ENCODE data around the gene OXER1. TPM values are rescaled to one million over a fixed set of nuclear protein-coding genes. Genes with fewer than 3 reads are reported as not detected.

The OXER1 gene
- total and polyA plus RNA-seq, 4 donors, result 0.50 to 2.7 (median 1.3) TPM

DNA sequence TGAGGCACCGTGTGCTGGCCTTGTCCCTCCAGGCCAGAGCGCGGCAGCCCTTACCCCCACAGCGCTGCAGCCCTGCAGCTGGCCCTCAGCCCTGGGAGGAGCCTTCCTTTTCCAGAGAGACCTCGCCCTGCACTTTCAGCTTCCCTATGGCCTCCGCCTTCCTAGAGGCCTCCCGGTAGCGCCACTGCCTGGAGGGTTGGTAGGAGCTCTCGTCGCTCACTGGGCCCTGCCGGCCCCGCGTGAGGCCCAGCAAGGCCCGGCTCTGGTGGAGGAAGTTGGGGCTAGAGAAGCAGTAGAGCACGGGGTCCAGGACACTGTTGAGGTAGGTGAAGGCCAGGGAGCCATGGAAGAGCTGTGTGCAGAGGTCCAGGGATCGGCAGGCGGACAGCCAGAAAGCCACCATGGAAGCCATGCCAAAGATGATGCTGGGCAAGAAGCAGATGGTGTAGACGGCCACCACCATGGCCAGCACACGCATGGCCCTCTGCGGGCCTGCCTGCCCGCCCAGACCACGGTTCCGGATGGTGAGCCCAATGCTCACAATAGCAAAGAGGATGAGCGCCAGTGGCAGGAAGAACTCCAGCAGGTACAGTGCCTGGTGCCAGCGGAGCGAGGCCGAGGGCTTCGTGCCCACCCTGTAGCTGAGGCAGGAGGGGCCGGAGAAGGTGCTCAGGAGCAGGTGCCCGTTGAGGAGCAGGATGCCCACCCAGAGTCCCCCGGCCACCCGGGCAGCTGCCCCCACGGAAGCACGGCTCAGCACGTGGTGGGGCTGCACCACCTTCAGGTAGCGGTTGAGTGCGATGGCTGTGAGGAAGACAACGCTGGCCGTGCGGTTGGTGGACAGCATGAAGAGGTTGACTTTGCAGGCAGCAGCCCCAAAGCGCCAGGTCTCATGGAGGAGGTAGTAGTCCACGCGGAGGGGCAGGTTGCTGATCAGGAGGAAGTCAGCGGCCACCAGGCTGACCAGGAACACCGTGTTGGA lies 821 bp downstream of the OXER1 start:
- Histone ChIP-seq H3K9me3 (ENCODE audit: control insufficient read depth, insufficient read depth, low read length) (no peaks in the 10 kb centered on the region), H3K4me1 (ENCODE audit: control insufficient read depth, insufficient read depth, low read length) (no peaks in the 10 kb centered on the region), H3K36me3 (ENCODE audit: control insufficient read depth, insufficient read depth, low read length) (peaks cover 65% of the 10 kb centered on the region), H3K27ac (ENCODE audit: low read depth, low read length) (no peak overlapping the region), H3K27me3 (ENCODE audit: control insufficient read depth, insufficient read depth, low read length) (no peaks in the 10 kb centered on the region), H3K4me3 (ENCODE audit: low read depth, low read length) (no peak overlapping the region)
- no peak for DNase-seq (ENCODE audit: low read depth in 4 of 6, low spot score in 6 of 6)
- WGBS (ENCODE audit: insufficient coverage), result 97% methylated on average over 44 of the region's 45 CpGs

DNA sequence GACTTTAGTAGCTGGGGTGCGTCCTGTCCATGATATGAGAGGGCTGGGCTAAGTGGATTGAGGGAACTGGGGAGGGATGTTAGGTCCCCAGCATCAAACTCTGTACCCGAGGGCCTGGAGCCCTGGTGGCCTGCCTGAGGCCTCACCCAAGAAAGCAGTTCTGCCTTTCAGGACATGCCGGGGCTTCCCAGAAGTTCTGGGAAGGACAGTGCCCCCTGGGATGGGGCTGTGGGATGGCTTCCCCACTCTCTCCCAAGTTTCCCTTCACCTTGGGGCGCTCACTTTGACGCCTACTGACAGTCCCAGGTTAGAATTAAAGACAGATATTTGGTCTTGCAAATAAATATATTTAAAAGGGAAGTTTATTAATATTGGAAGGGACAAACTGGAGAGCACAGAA lies 1.8 kb downstream of the OXER1 start:
- Histone ChIP-seq H3K27me3 (ENCODE audit: control insufficient read depth, insufficient read depth, low read length) (no peaks in the 10 kb centered on the region), H3K4me1 (ENCODE audit: control insufficient read depth, insufficient read depth, low read length) (no peaks in the 10 kb centered on the region), H3K9me3 (ENCODE audit: control insufficient read depth, insufficient read depth, low read length) (no peaks in the 10 kb centered on the region), H3K27ac (ENCODE audit: low read depth, low read length) (no peak overlapping the region), H3K36me3 (ENCODE audit: control insufficient read depth, insufficient read depth, low read length) (peaks cover 58% of the 10 kb centered on the region), H3K4me3 (ENCODE audit: low read depth, low read length) (no peak overlapping the region)
- no peak for DNase-seq (ENCODE audit: low read depth in 4 of 6, low spot score in 6 of 6)
- WGBS (ENCODE audit: insufficient coverage), result 95% methylated on average over 3 of the region's 5 CpGs

DNA sequence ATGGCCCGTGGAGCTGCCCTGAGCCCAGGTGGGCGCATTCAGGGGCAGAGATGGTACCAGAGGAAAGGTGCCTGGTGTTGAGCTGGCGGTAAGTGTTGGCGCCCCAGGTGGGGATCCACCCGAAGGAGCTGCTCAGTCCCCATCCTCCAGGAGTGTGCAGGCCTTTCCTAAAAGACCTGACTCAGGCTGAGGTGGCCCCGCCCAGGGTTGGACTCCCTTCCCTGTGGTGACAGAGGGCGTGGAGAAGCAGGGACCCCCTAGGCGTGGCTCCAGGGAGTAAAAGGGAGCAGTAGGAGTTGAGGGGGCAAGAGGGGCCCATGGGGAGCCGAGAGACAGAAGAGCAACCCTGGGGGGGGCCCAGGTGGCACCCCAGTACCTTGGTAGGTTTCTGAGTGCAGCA lies 2.4 kb downstream of the OXER1 start:
- no peak for DNase-seq (ENCODE audit: low read depth in 4 of 6, low spot score in 6 of 6)
- 93% methylated on average over 9 of the region's 9 CpGs for WGBS (ENCODE audit: insufficient coverage)

DNA sequence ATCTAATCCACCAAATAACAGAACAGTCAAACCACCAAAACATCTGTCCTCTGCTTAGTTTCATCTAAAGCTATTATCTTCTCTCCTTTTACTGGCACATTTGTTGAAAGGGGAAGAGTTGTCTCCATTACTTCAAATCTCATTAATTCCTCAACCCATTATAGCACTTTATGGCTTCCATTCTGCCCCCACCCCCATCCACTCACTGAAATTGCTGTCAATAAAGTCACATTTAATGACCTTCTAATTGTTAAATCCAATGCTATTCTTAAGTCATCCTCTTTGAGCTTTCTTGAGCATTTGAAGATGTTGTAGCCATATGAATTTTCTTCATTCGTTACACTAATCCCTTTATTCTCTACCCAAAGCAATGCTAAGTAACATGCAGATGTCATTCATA lies 5.2 kb downstream of the OXER1 start:
- no peaks in the 10 kb centered on the region for H3K27me3 ChIP-seq (ENCODE audit: control insufficient read depth, insufficient read depth, low read length)
- no CpG with 5 or more reads among the region's 1 CpG for WGBS (ENCODE audit: insufficient coverage)
- H3K4me3 ChIP-seq (ENCODE audit: low read depth, low read length), result no peak overlapping the region
- H3K27ac ChIP-seq (ENCODE audit: low read depth, low read length), result no peak overlapping the region
- H3K4me1 ChIP-seq (ENCODE audit: control insufficient read depth, insufficient read depth, low read length), result peaks cover 23% of the 10 kb centered on the region
- DNase-seq (ENCODE audit: low read depth in 4 of 6, low spot score in 6 of 6), result no peak
- no peaks in the 10 kb centered on the region for H3K9me3 ChIP-seq (ENCODE audit: control insufficient read depth, insufficient read depth, low read length)
- H3K36me3 ChIP-seq (ENCODE audit: control insufficient read depth, insufficient read depth, low read length), result peaks cover 61% of the 10 kb centered on the region

More for the DNA sequence above, 2.4 kb downstream of the OXER1 start:
- Histone ChIP-seq H3K4me3 (ENCODE audit: low read depth, low read length) (no peak overlapping the region), H3K9me3 (ENCODE audit: control insufficient read depth, insufficient read depth, low read length) (no peaks in the 10 kb centered on the region), H3K36me3 (ENCODE audit: control insufficient read depth, insufficient read depth, low read length) (peaks cover 58% of the 10 kb centered on the region), H3K27ac (ENCODE audit: low read depth, low read length) (no peak overlapping the region), H3K4me1 (ENCODE audit: control insufficient read depth, insufficient read depth, low read length) (no peaks in the 10 kb centered on the region), H3K27me3 (ENCODE audit: control insufficient read depth, insufficient read depth, low read length) (no peaks in the 10 kb centered on the region)

DNA sequence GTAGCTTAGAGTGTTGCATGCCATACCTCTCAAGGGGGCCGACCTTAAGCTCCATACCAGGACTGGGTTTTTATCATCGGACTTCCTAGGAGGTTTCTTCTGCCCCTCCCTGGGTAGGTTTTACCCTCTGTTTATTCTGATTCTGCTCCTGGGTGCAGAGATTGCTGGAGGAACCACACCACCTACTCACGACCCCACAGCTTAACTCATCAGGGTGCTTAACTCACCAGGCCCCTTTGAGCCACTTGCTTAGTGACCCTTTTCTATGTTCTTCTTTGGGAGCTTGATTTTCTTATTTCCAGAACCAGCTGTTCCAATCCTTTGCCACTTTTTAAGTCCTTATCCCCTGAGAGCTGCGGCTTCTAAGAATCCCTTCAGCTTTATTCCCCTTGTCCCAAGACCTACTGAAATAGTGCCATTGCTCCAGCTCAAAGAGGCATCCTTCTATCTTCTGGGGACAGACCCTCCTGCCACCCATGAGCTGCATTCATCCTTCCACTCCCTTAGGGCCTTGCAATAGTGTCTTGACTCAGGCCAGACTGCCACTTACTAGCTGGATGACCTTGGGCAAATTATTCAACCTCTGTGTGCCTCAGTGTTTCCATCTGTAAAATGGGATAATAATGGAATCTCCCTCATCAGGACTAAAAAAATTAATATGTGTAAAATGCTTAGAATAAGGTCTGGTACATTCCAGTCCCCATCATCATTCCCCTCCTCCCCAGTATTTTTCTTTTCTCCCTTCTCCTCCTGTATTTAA lies 5.8 kb downstream of the OXER1 start:
- no peak overlapping the region for H3K27ac ChIP-seq (ENCODE audit: low read depth, low read length)
- H3K4me3 ChIP-seq (ENCODE audit: low read depth, low read length), result no peak overlapping the region
- 94% methylated on average over 2 of the region's 4 CpGs for WGBS (ENCODE audit: insufficient coverage)
- H3K4me1 ChIP-seq (ENCODE audit: control insufficient read depth, insufficient read depth, low read length), result peaks cover 29% of the 10 kb centered on the region
- DNase-seq (ENCODE audit: low read depth in 4 of 6, low spot score in 6 of 6), result no peak
- H3K9me3 ChIP-seq (ENCODE audit: control insufficient read depth, insufficient read depth, low read length), result no peaks in the 10 kb centered on the region
- H3K27me3 ChIP-seq (ENCODE audit: control insufficient read depth, insufficient read depth, low read length), result no peaks in the 10 kb centered on the region
- H3K36me3 ChIP-seq (ENCODE audit: control insufficient read depth, insufficient read depth, low read length), result peaks cover 61% of the 10 kb centered on the region

DNA sequence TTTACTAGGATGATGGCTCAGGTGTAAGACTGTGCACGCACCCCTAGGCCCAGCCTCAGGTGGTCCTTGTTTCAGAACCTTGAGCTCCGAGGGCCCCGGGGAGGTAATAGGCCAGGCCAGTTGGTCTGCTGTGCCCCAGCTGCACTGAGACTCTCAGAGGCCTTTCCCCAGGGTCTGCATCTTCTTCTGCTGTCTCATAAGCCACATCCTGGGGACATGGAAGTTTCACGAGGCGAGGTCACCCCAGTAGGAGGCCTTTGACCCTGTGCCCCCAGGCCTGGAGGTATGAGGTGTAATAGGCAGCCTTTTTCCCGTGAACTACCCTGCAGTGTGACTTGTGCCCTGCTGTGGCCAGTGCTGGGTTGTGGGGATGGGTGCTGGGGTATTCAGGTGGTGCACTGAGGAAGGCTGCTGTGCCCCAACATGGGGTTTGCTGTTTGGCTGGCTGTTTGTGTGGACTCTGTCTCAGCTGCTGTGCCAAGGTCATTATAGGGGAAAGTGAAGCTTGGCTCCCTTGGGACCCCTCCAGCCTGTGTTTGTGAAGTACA lies 6.9 kb downstream of the OXER1 start:
- no peaks in the 10 kb centered on the region for H3K27me3 ChIP-seq (ENCODE audit: control insufficient read depth, insufficient read depth, low read length)
- DNase-seq (ENCODE audit: low read depth in 4 of 6, low spot score in 6 of 6), result no peak
- 88% methylated on average over 6 of the region's 6 CpGs for WGBS (ENCODE audit: insufficient coverage)
- H3K9me3 ChIP-seq (ENCODE audit: control insufficient read depth, insufficient read depth, low read length), result no peaks in the 10 kb centered on the region
- H3K4me1 ChIP-seq (ENCODE audit: control insufficient read depth, insufficient read depth, low read length), result peaks cover 33% of the 10 kb centered on the region
- peaks cover 55% of the 10 kb centered on the region for H3K36me3 ChIP-seq (ENCODE audit: control insufficient read depth, insufficient read depth, low read length)
- H3K4me3 ChIP-seq (ENCODE audit: low read depth, low read length), result no peak overlapping the region
- H3K27ac ChIP-seq (ENCODE audit: low read depth, low read length), result no peak overlapping the region

DNA sequence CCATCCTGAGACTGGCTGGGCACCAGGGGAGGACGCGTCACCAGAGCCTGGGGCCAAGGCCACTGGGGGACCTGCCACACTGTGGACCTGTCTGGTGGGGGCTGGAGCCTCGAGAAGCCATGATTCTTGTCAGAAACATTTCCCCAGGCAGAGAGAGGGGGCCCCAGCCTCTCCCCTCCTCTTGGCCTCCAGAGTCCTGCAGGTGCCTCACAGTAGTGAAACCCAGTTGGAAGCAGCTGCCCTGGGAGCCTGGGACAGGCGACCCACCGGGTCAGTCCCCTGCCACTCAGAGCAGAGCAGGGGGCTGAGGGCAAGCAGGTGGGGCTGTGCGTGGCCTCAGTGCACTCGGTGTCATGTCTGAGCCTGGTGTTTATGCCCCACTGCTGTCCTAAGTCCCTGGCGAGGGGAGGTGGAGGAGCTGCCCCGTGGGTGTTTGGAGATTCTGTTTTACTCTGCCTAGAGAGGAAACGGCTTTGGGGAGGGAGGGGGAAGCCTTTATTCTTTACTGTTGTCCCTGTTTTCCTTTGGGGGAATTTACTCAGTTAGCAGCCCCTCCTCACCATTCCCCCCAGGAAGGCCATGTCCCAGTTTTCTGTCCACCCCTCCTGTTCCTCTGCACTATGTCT lies 7.7 kb downstream of the OXER1 start:
- no peak for DNase-seq (ENCODE audit: low read depth in 4 of 6, low spot score in 6 of 6)
- Histone ChIP-seq H3K27me3 (ENCODE audit: control insufficient read depth, insufficient read depth, low read length) (no peaks in the 10 kb centered on the region), H3K9me3 (ENCODE audit: control insufficient read depth, insufficient read depth, low read length) (no peaks in the 10 kb centered on the region), H3K36me3 (ENCODE audit: control insufficient read depth, insufficient read depth, low read length) (peaks cover 47% of the 10 kb centered on the region), H3K4me1 (ENCODE audit: control insufficient read depth, insufficient read depth, low read length) (peaks cover 33% of the 10 kb centered on the region), H3K4me3 (ENCODE audit: low read depth, low read length) (no peak overlapping the region), H3K27ac (ENCODE audit: low read depth, low read length) (no peak overlapping the region)
- 63% methylated on average over 8 of the region's 10 CpGs for WGBS (ENCODE audit: insufficient coverage)

DNA sequence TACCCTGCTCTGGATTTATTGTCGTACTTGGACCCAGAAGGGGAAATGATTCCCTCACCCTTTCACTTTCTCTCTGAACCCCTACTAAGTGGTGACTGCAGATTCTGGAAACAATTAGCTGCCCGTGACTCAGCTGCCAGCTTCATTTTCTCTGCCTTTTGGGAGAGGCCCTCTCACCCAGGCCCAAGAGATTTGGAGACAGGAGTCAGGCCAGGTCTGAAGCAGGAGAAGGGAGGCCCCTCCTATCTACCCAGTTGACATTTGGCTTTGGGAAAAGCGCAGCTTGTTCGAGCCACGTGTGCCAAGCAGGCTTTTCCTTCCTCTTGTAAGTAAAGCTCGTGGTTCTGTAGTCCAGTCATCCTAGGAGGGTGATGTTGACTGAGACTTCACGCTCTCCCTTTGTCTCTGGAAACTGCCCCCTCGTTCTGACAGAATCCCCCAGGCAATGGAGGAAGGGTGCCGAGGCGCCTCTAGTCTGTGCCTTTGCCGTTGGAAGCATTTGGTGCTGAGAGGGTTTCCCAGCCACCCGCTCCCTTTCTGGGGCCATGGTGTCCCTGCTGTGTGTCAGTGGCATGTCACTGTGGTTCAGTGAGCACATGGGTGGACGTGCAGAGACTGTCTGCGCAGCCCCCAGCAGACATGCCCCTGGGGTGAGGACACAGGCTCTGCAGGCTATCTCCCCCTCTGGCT lies 8.6 kb downstream of the OXER1 start:
- H3K27me3 ChIP-seq (ENCODE audit: control insufficient read depth, insufficient read depth, low read length), result no peaks in the 10 kb centered on the region
- H3K4me1 ChIP-seq (ENCODE audit: control insufficient read depth, insufficient read depth, low read length), result peaks cover 33% of the 10 kb centered on the region
- DNase-seq (ENCODE audit: low read depth in 4 of 6, low spot score in 6 of 6), result no peak
- H3K27ac ChIP-seq (ENCODE audit: low read depth, low read length), result no peak overlapping the region
- 78% methylated on average over 9 of the region's 14 CpGs for WGBS (ENCODE audit: insufficient coverage)
- no peak overlapping the region for H3K4me3 ChIP-seq (ENCODE audit: low read depth, low read length)
- H3K36me3 ChIP-seq (ENCODE audit: control insufficient read depth, insufficient read depth, low read length), result peaks cover 38% of the 10 kb centered on the region
- H3K9me3 ChIP-seq (ENCODE audit: control insufficient read depth, insufficient read depth, low read length), result no peaks in the 10 kb centered on the region

DNA sequence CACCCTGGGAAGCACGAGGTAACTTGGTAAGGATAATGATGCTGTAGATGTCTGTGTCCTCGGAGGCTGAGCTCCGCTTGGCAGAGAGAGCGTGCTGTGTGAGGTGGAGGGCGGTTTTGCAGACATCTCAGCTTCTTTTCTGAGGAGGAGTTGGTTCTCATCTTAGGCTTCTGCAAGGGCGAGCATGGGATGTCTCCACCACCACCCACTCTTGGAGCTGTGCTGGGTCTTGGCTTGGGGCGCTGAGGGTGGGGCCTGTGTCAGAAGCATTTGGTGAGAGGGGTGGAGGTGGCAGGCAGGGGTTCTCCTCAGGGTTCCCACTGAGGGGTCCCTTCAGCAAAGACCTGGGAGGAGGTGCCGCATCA lies 9.2 kb downstream of the OXER1 start:
- no peaks in the 10 kb centered on the region for H3K27me3 ChIP-seq (ENCODE audit: control insufficient read depth, insufficient read depth, low read length)
- no peak overlapping the region for H3K4me3 ChIP-seq (ENCODE audit: low read depth, low read length)
- peaks cover 32% of the 10 kb centered on the region for H3K36me3 ChIP-seq (ENCODE audit: control insufficient read depth, insufficient read depth, low read length)
- H3K27ac ChIP-seq (ENCODE audit: low read depth, low read length), result no peak overlapping the region
- 52% methylated on average over 4 of the region's 8 CpGs for WGBS (ENCODE audit: insufficient coverage)
- H3K9me3 ChIP-seq (ENCODE audit: control insufficient read depth, insufficient read depth, low read length), result no peaks in the 10 kb centered on the region
- peaks cover 33% of the 10 kb centered on the region for H3K4me1 ChIP-seq (ENCODE audit: control insufficient read depth, insufficient read depth, low read length)
- DNase-seq (ENCODE audit: low read depth in 4 of 6, low spot score in 6 of 6), result no peak

All from spinal cord (tissue), 10 donors.